NCI-H460 (cell line): ENCODE data around the gene SEMA5A. TPM values are rescaled to one million over a fixed set of nuclear protein-coding genes. Genes with fewer than 3 reads are reported as not detected.

Experiments used
- DNase-seq: peaks from one replicate; pipeline ENCODE4 v3.0.0-alpha.2; 2016; ENCODE audit warnings: low read depth; ENCODE audit errors: extremely low read depth
- total RNA-seq: library from RNA; depleted of rRNA; stranded (reverse); fragments of >200 nt; shearing (Covaris generic); gene quantifications from 2 replicates; pipeline ENCODE4 v1.2.3, GENCODE V29; 2014

Gene SEMA5A
- total RNA-seq, 1 experiment from 2014 or later, result 5.3 TPM

GRCh38 chr5:9551567-9552537, 6.0 kb upstream of the SEMA5A start:
- no peak for DNase-seq

- no peak for DNase-seq
Measured at GRCh38 chr5:9549941-9550340, 4.1 kb upstream of the SEMA5A start.

GRCh38 chr5:9547122-9547947, 1.5 kb upstream of the SEMA5A start:
- DNase-seq, result no peak

- DNase-seq, result no peak
Measured at GRCh38 chr5:9545136-9545991, 511 bp downstream of the SEMA5A start.

- DNase-seq, result peak; percentile 72
Measured at GRCh38 chr5:9544502-9545135, 1.3 kb downstream of the SEMA5A start.

- DNase-seq, result no peak
Measured at GRCh38 chr5:9544056-9544455, 1.8 kb downstream of the SEMA5A start.

GRCh38 chr5:9543311-9543920, 2.5 kb downstream of the SEMA5A start:
- no peak for DNase-seq

GRCh38 chr5:9540791-9541190, 5.1 kb downstream of the SEMA5A start:
- no peak for DNase-seq

GRCh38 chr5:9538504-9538903, 7.4 kb downstream of the SEMA5A start:
- DNase-seq, result no peak

- no peak for DNase-seq
Measured at GRCh38 chr5:9537223-9538141, 8.4 kb downstream of the SEMA5A start.

- DNase-seq, result no peak
Measured at GRCh38 chr5:9536717-9537116, 9.2 kb downstream of the SEMA5A start.

GRCh38 chr5:9534881-9535517, 10.9 kb downstream of the SEMA5A start:
- DNase-seq, result no peak

- DNase-seq, result no peak
Measured at GRCh38 chr5:9533562-9534364, 12.1 kb downstream of the SEMA5A start.

GRCh38 chr5:9533096-9533495, 12.8 kb downstream of the SEMA5A start:
- DNase-seq, result no peak

- DNase-seq, result no peak
Measured at GRCh38 chr5:9529513-9529912, 16.4 kb downstream of the SEMA5A start.

GRCh38 chr5:9529041-9529480, 16.8 kb downstream of the SEMA5A start:
- no peak for DNase-seq

GRCh38 chr5:9524941-9525340, 20.9 kb downstream of the SEMA5A start:
- no peak for DNase-seq
